Astrocyte of the spinal cord (primary cell): Measurements from ENCODE around the gene EPHB3.

Source experiments
- DNase-seq: peaks from one replicate; pipeline ENCODE4 v3.0.0; 2011; ENCODE audit warnings: low read depth, low spot score
- H3K4me3 ChIP-seq: 2 replicates; pipeline ENCODE4 v1.5.1; 2011; ENCODE audit warnings: low read depth, mild to moderate bottlenecking, low read length, moderate library complexity
- CTCF ChIP-seq: IDR thresholded peaks from 2 replicates; pipeline ENCODE4 v1.5.1; 2012; ENCODE audit warnings: low read depth, mild to moderate bottlenecking, low read length, inconsistent platforms
- in situ Hi-C: cut with HindIII; loops from 2 replicates; pipeline ENCODE4 v1.10.0; 2017; ENCODE audit warnings: low sequenced_read_pairs

The EPHB3 gene

GRCh38 chr3:184578822-184579221 is 17.2 kb downstream of the EPHB3 start:
- no peak overlapping the region for H3K4me3 ChIP-seq
- no peak for DNase-seq
- in situ Hi-C loops: no loop called here
- no peak for TF ChIP-seq CTCF

- no peak for TF ChIP-seq CTCF
- DNase-seq: no peak
- in situ Hi-C loops: no loop called here
- no peak overlapping the region for H3K4me3 ChIP-seq
These were observed 17.9 kb downstream of the EPHB3 start for GRCh38 chr3:184579513-184579912.

GRCh38 chr3:184580376-184580775 is 18.8 kb downstream of the EPHB3 start:
- no peak overlapping the region for H3K4me3 ChIP-seq
- no peak for DNase-seq
- in situ Hi-C loops: no loop called here
- TF ChIP-seq CTCF: no peak

- no peak overlapping the region for H3K4me3 ChIP-seq
- in situ Hi-C loops: no loop called here
- no peak for DNase-seq
- TF ChIP-seq CTCF: no peak
These were observed 19.8 kb downstream of the EPHB3 start for GRCh38 chr3:184581331-184581855.

- TF ChIP-seq CTCF: no peak
- peak overlapping the region; percentile 32 for H3K4me3 ChIP-seq
- in situ Hi-C loops: no loop called here
- peak; percentile 29 for DNase-seq
These were observed 21.3 kb downstream of the EPHB3 start for GRCh38 chr3:184582646-184583577.

GRCh38 chr3:184583578-184584451 is 22.2 kb downstream of the EPHB3 start:
- in situ Hi-C loops: no loop called here
- peak; percentile 45 for TF ChIP-seq CTCF
- peak overlapping the region; percentile 32 for H3K4me3 ChIP-seq
- no peak for DNase-seq
